ENCODE measurements around the gene MBD4. TPM values are rescaled to one million over a fixed set of nuclear protein-coding genes. Genes with fewer than 3 reads are reported as not detected.
A peak's percentile ranks its signal among the peaks of the same experiment; 100 is the strongest.
"Not testable (repeated sequence)": the region's sequence is repeated elsewhere in the genome, so short reads cannot be mapped to it uniquely, and the experiment has no call there.

The MBD4 gene
- 30.6 and 35.8 TPM in 2 replicates for total RNA-seq (2022)
- percentile 89 among the genes with signal in this experiment for Bru-seq, nascent RNA
- percentile 90 among the genes with signal in this experiment for BruChase-seq, experiment 1, labeled RNA remaining after a 6-hour chase
- percentile 95 among the genes with signal in this experiment for BruChase-seq, experiment 2, labeled RNA remaining after a 2-hour chase
- long read RNA-seq, transcript MBD4-203 (8 exons, 2,478 nt): major isoform, 48 of 91 reads
- long read RNA-seq, transcript MBD4-201 (8 exons, 2,470 nt): minor isoform, 15 of 91 reads
- long read RNA-seq, partial matches to known transcripts: 9 of 91 reads
- long read RNA-seq, other reads (novel, unspliced or antisense): 14 of 91 reads

GRCh38 chr3:129439817-129440617 is at the start of gene MBD4, which contains the start of gene IFT122:
MBD4 (minus strand) TSS chr3:129439948; CDS start chr3:129439833, 115 bp downstream.
IFT122 (plus strand) TSS chr3:129440224; CDS start chr3:129440331, 107 bp downstream.
- H3K4me3 Mint-ChIP-seq (ENCODE audit: unreplicated experiment): peak within 1 kb of the TSS; percentile 83
- intact Hi-C loops (cut with micrococcal nuclease): loop anchor here (2.0 to 5.0 kb wide), 3 partner anchors 43 to 123 kb away; a partner anchor contains a TSS
- no peaks in the 10 kb centered on the region for H3K9me3 Mint-ChIP-seq (ENCODE audit: unreplicated experiment)
- peaks cover 40% of the 10 kb centered on the region for H3K36me3 Mint-ChIP-seq (ENCODE audit: insufficient read depth, unreplicated experiment)
- no TSS peak for BruUV-seq (replicated peaks)
- peak; percentile 99 for DNase-seq (ENCODE audit: unreplicated experiment)
- peaks cover 49% of the 10 kb centered on the region for H3K4me1 Mint-ChIP-seq (ENCODE audit: insufficient read depth, unreplicated experiment)
- POLR2A ChIA-PET: interaction anchor here (0.6 to 7.6 kb wide), 38 partner anchors 10 to 759 kb away, joined by 3 to 75 read pairs (median 7); partner anchors contain the start of genes EFCAB12 and RAB43
- CTCF ChIA-PET: interaction anchor here (0.7 to 3.8 kb wide), 8 partner anchors 10 to 560 kb away, joined by 3 to 17 read pairs (median 6); no protein-coding TSS in a partner anchor
- H3K27me3 Mint-ChIP-seq (ENCODE audit: insufficient read depth, unreplicated experiment): no peaks in the 10 kb centered on the region
- H3K27ac Mint-ChIP-seq (ENCODE audit: low read depth, unreplicated experiment): peak within 1 kb of the TSS; percentile 96
- no peak for TF ChIP-seq CTCF (IDR thresholded peaks at IDR 0.05; ENCODE audit: unreplicated experiment)

- H3K36me3 Mint-ChIP-seq (ENCODE audit: insufficient read depth, unreplicated experiment): peaks cover 33% of the 10 kb centered on the region
- peaks cover 30% of the 10 kb centered on the region for H3K4me1 Mint-ChIP-seq (ENCODE audit: insufficient read depth, unreplicated experiment)
- intact Hi-C loops (cut with micrococcal nuclease): loop anchor here (5.0 kb wide), 1 partner anchor 107 kb away; no protein-coding TSS in a partner anchor
- not testable (repeated sequence) for DNase-seq (ENCODE audit: unreplicated experiment); BruUV-seq (replicated peaks); H3K9me3 Mint-ChIP-seq (ENCODE audit: unreplicated experiment); H3K4me3 Mint-ChIP-seq (ENCODE audit: unreplicated experiment); H3K27me3 Mint-ChIP-seq (ENCODE audit: insufficient read depth, unreplicated experiment)
- ChIA-PET CTCF (interaction anchor here (0.7 to 7.0 kb wide), 14 partner anchors 9 to 440 kb away, joined by 3 to 91 read pairs (median 6); partner anchors contain the start of genes IFT122 and MBD4), POLR2A (interaction anchor here (1.5 to 1.9 kb wide), 2 partner anchors 49 to 340 kb away, joined by 4 to 7 read pairs; partner anchors contain the start of genes IFT122 and MBD4)
- H3K27ac Mint-ChIP-seq (ENCODE audit: low read depth, unreplicated experiment): peak overlapping the region; percentile 50
Measured at GRCh38 chr3:129489258-129489657, 49.5 kb upstream of the MBD4 start.

GRCh38 chr3:129487868-129488335 is 48.2 kb upstream of the MBD4 start:
- H3K27me3 Mint-ChIP-seq (ENCODE audit: insufficient read depth, unreplicated experiment); H3K4me3 Mint-ChIP-seq (ENCODE audit: unreplicated experiment); DNase-seq (ENCODE audit: unreplicated experiment); H3K27ac Mint-ChIP-seq (ENCODE audit: low read depth, unreplicated experiment); H3K9me3 Mint-ChIP-seq (ENCODE audit: unreplicated experiment); BruUV-seq (replicated peaks): not testable (repeated sequence)
- intact Hi-C loops (cut with micrococcal nuclease): loop anchor here (2.0 to 5.0 kb wide), 2 partner anchors 47 to 106 kb away; partner anchors contain the start of gene IFT122
- ChIA-PET CTCF (interaction anchor here (1.9 kb wide), 2 partner anchors 12 to 342 kb away, joined by 5 to 20 read pairs; no protein-coding TSS in a partner anchor), POLR2A (interaction anchor here (2.7 kb wide), 1 partner anchor 140 kb away, joined by 13 read pairs; no protein-coding TSS in a partner anchor)
- H3K36me3 Mint-ChIP-seq (ENCODE audit: insufficient read depth, unreplicated experiment): peaks cover 30% of the 10 kb centered on the region
- H3K4me1 Mint-ChIP-seq (ENCODE audit: insufficient read depth, unreplicated experiment): peaks cover 36% of the 10 kb centered on the region

GRCh38 chr3:129487183-129487867 is 47.6 kb upstream of the MBD4 start:
- BruUV-seq (replicated peaks): no TSS peak
- peaks cover 30% of the 10 kb centered on the region for H3K36me3 Mint-ChIP-seq (ENCODE audit: insufficient read depth, unreplicated experiment)
- H3K27me3 Mint-ChIP-seq (ENCODE audit: insufficient read depth, unreplicated experiment): no peaks in the 10 kb centered on the region
- TF ChIP-seq CTCF (IDR thresholded peaks at IDR 0.05; ENCODE audit: unreplicated experiment): no peak
- DNase-seq (ENCODE audit: unreplicated experiment): no peak
- H3K4me3 Mint-ChIP-seq (ENCODE audit: unreplicated experiment): no peak overlapping the region
- intact Hi-C loops (cut with micrococcal nuclease): loop anchor here (2.0 to 5.0 kb wide), 2 partner anchors 47 to 105 kb away; partner anchors contain the start of gene IFT122
- CTCF ChIA-PET: interaction anchor here (0.6 to 2.1 kb wide), 8 partner anchors 11 to 447 kb away, joined by 3 to 20 read pairs (median 4); no protein-coding TSS in a partner anchor
- POLR2A ChIA-PET: interaction anchor here (1.2 to 3.4 kb wide), 6 partner anchors 12 to 308 kb away, joined by 4 to 75 read pairs (median 8); partner anchors contain the start of genes IFT122 and MBD4
- H3K27ac Mint-ChIP-seq (ENCODE audit: low read depth, unreplicated experiment): no peak overlapping the region
- peaks cover 42% of the 10 kb centered on the region for H3K4me1 Mint-ChIP-seq (ENCODE audit: insufficient read depth, unreplicated experiment)
- H3K9me3 Mint-ChIP-seq (ENCODE audit: unreplicated experiment): no peaks in the 10 kb centered on the region
